Peyer's patch (tissue), 4 donors: ENCODE data around the gene PIP5K1B.
"Not testable (repeated sequence)": the region's sequence is repeated elsewhere in the genome, so short reads cannot be mapped to it uniquely, and the experiment has no call there.

ENCODE experiments used
- CTCF ChIP-seq, 6 experiments: fragments of 450-650 bp in 4 of 6; fragments of 200-600 bp in 2 of 6; sonication (generic) in 1 of 6; IDR thresholded peaks; one replicate each; pipeline ENCODE4 v1.5.1; 2017 to 2019; ENCODE audit warnings: antibody characterized with exemption in 6 of 6, mild to moderate bottlenecking in 3 of 6, moderate library complexity in 1 of 6
- POLR2A ChIP-seq, 2 donors: fragments of 450-650 bp; IDR thresholded peaks; one replicate each; pipeline ENCODE4 v1.5.1; 2017; ENCODE audit warnings: antibody characterized with exemption in 2 of 2, mild to moderate bottlenecking in 2 of 2, moderate library complexity in 2 of 2

DNA sequence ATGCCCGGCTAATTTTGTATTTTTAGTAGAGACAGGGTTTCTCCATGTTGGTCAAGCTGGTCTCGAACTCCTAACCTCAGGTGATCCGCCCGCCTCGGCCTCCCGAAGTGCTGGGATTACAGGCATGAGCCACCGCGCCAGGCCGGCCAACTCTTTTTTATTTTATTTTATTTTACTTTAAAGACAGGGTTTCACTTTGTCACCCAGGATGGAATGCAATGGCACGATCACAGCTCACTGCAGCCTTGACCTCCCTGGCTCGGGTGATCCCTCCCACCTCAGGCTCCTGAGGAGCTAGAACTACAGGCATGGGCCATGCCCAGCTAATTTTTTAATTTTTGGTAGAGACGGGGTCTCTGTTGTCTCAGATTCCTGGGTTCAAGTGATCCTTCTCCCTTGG, 345.9 kb downstream of the PIP5K1B start:
- not testable (repeated sequence) for TF ChIP-seq CTCF, POLR2A (IDR thresholded peaks at IDR 0.05)
